GM12892 (cell line): Measurements from ENCODE around the gene PHF12.

Source experiments
- POLR2A ChIP-seq: IDR thresholded peaks from 2 replicates; pipeline ENCODE4 v1.6.1; 2011; ENCODE audit warnings: low read depth, low read length, control low read depth
- POLR2AphosphoS5 ChIP-seq: IDR thresholded peaks from 2 replicates; pipeline ENCODE4 v1.6.1; 2011; ENCODE audit warnings: low read depth, low read length, control low read depth
- TAF1 ChIP-seq: IDR thresholded peaks from 2 replicates; pipeline ENCODE4 v1.6.1; 2011; ENCODE audit warnings: low read depth, mild to moderate bottlenecking, control low read depth, low read length, borderline replicate concordance

DNA sequence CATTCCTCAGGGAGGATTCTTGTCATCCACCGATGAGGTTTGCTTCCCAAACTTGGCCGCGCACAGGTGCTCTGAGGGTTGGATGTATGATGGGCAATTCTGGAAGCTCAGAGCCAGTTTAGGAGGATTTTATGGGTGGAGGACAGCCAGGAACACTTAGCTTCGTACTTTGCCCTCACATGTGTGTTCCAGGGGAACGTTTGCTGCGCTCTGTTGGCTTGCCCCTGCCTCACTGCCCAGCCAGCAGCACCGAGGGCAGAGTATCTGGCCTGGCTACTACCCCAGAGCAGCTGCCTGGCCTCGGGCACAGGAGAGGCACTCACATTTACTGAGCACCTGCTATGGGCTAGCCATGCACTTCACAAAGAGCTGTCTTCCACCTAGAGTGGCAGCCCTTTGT lies 40.5 kb upstream of the PHF12 start:
- TF ChIP-seq POLR2A (no peak), POLR2AphosphoS5 (no peak), TAF1 (no peak)
